ENCODE measurements around the gene AMOTL1. TPM values are rescaled to one million over a fixed set of nuclear protein-coding genes. Genes with fewer than 3 reads are reported as not detected.

AMOTL1 gene
- total and polyA plus RNA-seq, 12 donors = 3.1 to 115 (median 68.3) TPM

DNA sequence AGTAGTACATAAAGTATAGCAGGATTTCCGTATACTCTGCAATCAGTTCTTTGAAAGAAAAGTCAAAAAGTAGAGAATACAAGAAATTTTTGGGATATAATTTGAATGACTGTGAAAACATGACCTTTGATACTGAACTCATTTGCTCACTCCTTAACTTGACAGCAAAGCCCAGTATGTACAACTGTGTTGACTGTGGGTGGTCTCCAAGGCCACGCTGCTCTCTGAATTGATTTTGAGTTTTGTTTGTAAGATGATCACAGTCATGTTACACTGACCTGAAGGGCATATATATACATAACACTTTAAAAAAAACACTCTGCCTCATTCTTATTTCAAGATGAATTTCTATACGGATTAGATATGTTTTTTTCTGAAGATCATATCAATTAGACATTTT lies 9.5 kb upstream of the AMOTL1 start:
- DNase-seq (no peak), ATAC-seq (no peak)
- intact Hi-C loops (cut with DNase I) = no loop called here
- Histone ChIP-seq H3K36me3 (no peaks in the 10 kb centered on the region), H3K4me3 (no peak overlapping the region), H3K4me1 (peaks cover 0 to 9% (median 3%) of the 10 kb centered on the region in 9 donors), H3K9me3 (no peaks in the 10 kb centered on the region), H3K27ac (no peak overlapping the region), H3K27me3 (no peaks in the 10 kb centered on the region)
- TF ChIP-seq, protein P1, sequence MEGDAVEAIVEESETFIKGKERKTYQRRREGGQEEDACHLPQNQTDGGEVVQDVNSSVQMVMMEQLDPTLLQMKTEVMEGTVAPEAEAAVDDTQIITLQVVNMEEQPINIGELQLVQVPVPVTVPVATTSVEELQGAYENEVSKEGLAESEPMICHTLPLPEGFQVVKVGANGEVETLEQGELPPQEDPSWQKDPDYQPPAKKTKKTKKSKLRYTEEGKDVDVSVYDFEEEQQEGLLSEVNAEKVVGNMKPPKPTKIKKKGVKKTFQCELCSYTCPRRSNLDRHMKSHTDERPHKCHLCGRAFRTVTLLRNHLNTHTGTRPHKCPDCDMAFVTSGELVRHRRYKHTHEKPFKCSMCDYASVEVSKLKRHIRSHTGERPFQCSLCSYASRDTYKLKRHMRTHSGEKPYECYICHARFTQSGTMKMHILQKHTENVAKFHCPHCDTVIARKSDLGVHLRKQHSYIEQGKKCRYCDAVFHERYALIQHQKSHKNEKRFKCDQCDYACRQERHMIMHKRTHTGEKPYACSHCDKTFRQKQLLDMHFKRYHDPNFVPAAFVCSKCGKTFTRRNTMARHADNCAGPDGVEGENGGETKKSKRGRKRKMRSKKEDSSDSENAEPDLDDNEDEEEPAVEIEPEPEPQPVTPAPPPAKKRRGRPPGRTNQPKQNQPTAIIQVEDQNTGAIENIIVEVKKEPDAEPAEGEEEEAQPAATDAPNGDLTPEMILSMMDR (IDR thresholded peaks at IDR 0.05) = no peak
- 91 to 95% methylated on average over 3 of the region's 3 CpGs for WGBS, 2 donors

DNA sequence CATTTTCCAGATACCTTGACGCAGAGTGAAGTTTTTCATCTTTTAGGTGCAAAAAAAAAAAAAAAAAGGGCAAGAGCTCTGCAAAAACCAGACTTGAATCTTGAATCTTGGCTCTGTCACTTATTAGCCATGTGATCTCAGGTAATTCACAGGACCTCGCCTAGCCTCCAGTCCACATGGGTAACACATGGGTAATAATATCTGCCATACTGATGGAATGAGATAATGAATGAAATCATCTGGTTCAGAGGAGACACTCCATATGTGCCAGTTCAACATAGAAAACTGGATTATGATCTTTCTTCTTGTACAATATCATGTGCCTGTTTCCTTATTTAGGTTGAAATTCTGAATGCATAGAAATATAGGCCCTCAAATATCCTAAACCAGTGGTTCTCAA lies 8.6 kb upstream of the AMOTL1 start:
- Histone ChIP-seq H3K36me3 (no peaks in the 10 kb centered on the region), H3K4me3 (no peak overlapping the region), H3K27ac (no peak overlapping the region), H3K27me3 (no peaks in the 10 kb centered on the region), H3K9me3 (no peaks in the 10 kb centered on the region), H3K4me1 (peaks cover 0 to 5% (median 0%) of the 10 kb centered on the region in 9 donors)
- DNase-seq = no peak
- WGBS, 2 donors = 96% methylated on average over 2 of the region's 2 CpGs
- TF ChIP-seq, protein P1 (IDR thresholded peaks at IDR 0.05) = no peak
- no peak for ATAC-seq
- intact Hi-C loops (cut with DNase I) = no loop called here

DNA sequence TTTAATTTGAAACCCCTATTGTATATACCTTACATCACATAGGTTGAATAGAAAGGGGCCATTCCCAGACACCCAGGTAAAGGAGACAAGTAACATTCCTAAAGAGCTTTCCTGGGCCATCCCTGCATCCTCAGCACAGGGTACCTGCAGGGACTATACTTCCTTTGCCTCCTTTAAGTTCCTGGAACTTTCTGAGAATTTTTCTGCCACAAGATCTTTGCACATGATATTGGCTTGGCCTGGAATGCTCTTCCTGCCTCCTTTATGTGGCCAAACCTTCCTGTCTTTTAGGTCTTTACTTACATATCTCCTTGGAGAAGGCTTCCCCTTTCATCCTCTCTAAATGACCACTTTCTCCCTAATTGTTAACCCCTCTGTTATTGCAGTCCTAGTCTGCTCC lies 7.9 kb upstream of the AMOTL1 start:
- TF ChIP-seq, protein P1 (IDR thresholded peaks at IDR 0.05) = no peak
- DNase-seq (no peak), ATAC-seq (no peak)
- no peaks in the 10 kb centered on the region for H3K36me3 ChIP-seq
- peaks cover 0 to 5% (median 0%) of the 10 kb centered on the region in 9 donors for H3K4me1 ChIP-seq
- no peak overlapping the region for H3K4me3 ChIP-seq
- no peaks in the 10 kb centered on the region for H3K27me3 ChIP-seq
- H3K9me3 ChIP-seq = no peaks in the 10 kb centered on the region
- intact Hi-C loops (cut with DNase I) = loop anchor here in 5 of 10 donors (5.0 to 10.0 kb wide), 2 partner anchors 135 to 138 kb away; no protein-coding TSS in a partner anchor
- H3K27ac ChIP-seq = no peak overlapping the region

DNA sequence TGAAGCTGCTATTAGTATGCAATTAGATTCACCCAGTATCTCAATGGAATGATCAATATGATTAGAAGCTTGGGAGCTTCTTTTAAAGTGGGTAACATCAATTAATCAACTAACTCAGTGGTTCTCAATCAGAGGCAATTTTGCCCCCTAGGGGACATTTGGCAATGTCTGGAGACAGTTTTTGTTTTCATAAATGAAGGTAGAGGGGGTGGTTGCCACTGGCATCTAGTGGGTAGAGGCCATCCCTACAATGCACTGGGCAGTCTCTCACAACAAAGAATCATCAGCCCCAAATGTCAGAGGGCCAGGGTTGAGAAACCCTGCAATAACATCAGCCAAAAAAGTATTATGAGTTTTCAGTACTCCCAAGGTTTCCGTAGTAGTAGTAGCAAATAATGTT lies 5.9 kb upstream of the AMOTL1 start:
- H3K9me3 ChIP-seq = no peaks in the 10 kb centered on the region
- TF ChIP-seq, protein P1 (IDR thresholded peaks at IDR 0.05) = peak; percentile 6 to 65 (median 49)
- H3K4me3 ChIP-seq = no peak overlapping the region
- WGBS, 2 donors = 92 to 94% methylated on average over 1 of the region's 1 CpG
- DNase-seq (no peak), ATAC-seq (peak in 2 of 8 donors; percentile 40 to 48)
- H3K36me3 ChIP-seq = no peaks in the 10 kb centered on the region
- no peaks in the 10 kb centered on the region for H3K27me3 ChIP-seq
- peaks cover 0 to 9% (median 2%) of the 10 kb centered on the region in 9 donors for H3K4me1 ChIP-seq
- intact Hi-C loops (cut with DNase I) = loop anchor here in 5 of 10 donors (5.0 to 10.0 kb wide), 2 partner anchors 137 to 140 kb away; no protein-coding TSS in a partner anchor
- no peak overlapping the region for H3K27ac ChIP-seq
